Activated CD4-positive, alpha-beta T cell treated with anti-CD3 and anti-CD28 coated beads, Interleukin-2, amount 50 U/mL, for 48 hours (primary cell): ENCODE measurements around the gene ABCA3.
A peak's percentile ranks its signal among the peaks of the same experiment; 100 is the strongest.
"Not testable (repeated sequence)": the region's sequence is repeated elsewhere in the genome, so short reads cannot be mapped to it uniquely, and the experiment has no call there.

Source experiments
- DNase-seq, 2 experiments: peaks; one replicate each; pipeline ENCODE4 v3.0.0-alpha.2; 2020

ABCA3 gene

DNA sequence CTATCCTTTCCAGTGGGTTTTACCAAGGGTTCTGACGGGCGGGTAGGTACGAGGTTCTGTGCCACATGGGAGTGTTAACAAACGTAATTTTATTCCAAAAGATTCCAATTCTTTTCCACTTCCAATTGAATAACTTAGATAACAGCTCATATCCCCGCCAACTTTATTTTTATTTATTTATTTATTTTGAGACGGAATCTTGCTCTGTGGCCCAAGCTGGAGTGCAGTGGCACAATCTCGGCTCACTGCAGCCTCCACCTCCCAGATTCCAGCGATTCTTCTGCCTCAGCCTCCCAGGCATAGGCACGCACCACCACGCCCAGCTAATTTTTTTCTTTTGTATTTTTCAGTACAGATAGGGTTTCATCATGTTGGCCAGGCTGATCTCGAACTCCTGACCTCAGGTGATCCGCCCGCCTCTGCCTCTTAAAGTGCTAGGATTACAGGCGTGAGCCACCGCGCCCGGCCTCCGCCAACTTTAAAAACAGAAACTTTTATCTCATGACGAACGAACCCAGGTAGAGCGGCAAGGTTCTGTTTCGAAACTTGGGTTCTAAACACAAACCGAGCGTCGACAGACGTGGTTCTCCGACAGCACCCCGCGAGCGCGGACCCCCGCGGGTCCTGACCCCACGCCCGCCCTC, 89.8 kb downstream of the ABCA3 start:
- DNase-seq, result peak; percentile 58 to 60

GRCh38 chr16:2246301-2246885, 94.1 kb downstream of the ABCA3 start:
- DNase-seq, result no peak

DNA sequence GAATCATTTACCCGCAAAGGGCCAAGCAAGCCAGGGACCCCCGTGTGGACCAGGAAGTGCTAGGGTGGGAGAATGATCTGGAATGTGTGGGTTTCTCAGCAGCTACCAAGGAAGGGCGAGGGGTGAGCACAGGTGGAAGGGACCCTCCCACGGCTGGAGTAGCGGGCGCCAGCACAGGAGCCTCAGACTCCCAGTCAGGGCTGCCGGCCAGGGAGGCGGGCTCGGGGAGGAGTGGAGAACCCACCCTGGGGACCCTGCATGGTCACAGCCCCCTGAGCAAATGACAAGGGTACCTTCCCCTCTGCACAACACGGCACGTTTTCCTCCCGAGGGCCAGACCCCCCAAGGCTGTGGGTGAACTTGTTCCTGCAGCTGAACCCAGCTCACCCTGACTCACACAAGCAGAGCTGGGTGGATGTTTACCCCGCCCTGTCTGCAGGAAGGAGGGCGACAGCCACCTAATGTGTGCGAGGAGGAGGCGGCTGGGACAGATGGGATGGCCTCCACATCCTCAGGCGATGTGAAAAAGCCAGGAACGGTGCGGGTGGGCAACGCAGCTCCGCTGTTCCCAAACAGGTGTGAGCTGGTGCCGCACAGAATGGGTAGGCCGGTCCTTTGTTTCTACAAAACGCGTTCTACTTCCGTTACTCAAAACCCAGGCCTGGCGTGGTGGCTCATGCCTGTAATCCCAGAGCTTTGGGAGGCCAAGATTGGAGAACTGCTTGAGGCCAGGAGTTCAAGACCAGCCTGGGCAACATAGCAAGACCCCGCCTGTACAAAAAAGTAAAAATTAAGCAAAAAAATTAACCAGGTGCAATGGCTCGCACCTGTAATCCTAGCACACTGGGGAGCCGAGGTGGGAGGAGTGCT, 95.4 kb downstream of the ABCA3 start:
- DNase-seq, result no peak

- no peak for DNase-seq
Measured at GRCh38 chr16:2244301-2244700, 96.2 kb downstream of the ABCA3 start.

DNA sequence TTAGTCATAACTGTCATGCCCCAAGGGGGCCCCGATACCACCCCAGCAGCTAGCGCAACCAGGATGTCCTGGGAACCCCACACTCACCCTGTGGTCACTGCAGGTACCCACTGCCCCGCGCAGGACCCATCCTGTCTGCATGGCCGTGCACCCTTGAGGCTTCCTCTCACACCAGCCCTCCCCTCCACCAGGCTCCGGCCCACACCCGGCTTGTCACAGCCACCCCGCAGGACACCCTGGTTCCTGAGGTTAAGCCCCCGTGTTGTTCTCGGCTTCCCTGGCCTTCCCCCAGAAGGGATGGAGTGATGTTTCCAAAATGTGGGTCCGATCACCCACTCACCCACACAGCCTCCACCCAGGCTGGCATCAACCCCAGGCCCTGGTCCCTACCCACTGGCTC, 96.7 kb downstream of the ABCA3 start:
- DNase-seq, result no peak

DNA sequence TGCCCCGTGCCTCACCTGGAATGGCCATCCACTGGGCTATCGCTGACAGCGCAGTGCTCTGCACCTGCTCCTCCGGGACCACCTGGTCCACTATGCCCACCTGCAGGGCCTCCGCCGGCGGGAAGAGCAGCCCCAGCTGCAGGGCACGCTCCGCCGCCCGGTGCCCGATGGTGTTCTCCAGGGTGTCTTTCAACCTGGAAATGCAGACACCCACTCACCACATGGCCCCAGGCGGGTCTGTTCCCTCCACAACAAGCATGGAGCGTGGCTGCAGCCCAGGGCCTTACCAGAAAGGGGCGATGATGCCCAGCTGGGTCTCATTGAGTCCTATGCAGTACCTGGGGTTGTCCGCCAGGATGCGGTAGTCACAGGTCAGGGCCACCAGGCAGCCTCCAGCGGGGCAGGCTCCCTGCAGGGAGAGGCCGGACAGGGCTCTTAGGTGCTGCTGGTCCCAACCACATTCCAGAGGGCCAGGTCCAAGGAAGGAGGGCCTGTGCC, 97.4 kb downstream of the ABCA3 start:
- no peak for DNase-seq

DNA sequence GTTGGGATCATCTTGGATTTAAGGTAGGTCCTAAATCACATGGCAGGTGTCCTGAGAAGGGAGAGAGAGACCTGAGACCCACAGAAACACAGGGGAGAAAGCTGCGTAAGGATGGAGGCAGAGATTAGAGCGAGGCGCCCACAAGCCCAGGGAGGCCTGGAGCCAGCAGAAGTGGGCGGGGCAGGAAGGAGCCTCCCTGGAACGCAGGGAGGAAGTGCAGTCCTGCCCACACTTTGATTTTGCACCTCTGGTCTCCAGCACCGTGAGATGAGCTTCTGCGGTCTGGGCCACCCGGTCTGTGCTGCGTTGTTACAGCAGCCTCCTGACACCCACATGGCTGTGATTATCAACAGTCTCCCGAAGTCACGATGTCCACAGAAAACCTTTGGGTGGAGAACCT, 97.9 kb downstream of the ABCA3 start:
- no peak for DNase-seq

GRCh38 chr16:2240331-2240730, 100.2 kb downstream of the ABCA3 start:
- not testable (repeated sequence) for DNase-seq

GRCh38 chr16:2238838-2239675, 101.5 kb downstream of the ABCA3 start:
- no peak for DNase-seq

DNA sequence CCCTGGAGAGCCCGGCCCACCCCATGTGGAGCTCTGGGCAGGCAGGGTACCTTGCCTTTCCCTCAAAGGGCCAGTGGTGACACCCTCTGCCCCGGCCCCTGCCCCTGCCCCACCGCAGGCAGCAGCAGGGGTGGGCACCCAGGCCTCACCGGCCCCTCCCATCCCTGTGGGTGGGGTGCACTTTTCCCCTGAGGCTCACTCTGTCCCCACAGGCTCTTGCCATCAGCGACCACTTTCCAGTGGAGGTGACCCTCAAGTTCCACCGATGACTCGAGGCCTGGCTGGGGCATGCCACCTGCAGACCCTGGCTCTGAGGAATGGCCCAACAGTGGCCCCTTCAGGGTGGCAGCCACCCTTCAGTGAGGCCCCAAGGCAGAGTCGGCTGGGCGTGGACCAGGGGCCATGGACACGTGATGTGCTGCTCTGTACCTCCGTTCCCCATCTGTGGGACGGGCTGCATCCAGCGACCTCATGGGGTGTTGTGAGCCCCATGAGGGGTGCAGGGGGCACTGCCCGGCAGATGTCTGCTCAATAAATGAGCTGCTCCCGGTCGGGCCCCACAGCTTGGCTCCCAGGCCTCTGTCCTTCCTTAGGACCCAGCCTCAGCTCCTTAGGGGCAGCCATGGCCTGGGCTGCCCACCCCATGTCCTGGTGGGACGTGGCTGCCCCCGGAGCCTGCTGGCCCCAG, 102.2 kb downstream of the ABCA3 start:
- DNase-seq, result no peak

DNA sequence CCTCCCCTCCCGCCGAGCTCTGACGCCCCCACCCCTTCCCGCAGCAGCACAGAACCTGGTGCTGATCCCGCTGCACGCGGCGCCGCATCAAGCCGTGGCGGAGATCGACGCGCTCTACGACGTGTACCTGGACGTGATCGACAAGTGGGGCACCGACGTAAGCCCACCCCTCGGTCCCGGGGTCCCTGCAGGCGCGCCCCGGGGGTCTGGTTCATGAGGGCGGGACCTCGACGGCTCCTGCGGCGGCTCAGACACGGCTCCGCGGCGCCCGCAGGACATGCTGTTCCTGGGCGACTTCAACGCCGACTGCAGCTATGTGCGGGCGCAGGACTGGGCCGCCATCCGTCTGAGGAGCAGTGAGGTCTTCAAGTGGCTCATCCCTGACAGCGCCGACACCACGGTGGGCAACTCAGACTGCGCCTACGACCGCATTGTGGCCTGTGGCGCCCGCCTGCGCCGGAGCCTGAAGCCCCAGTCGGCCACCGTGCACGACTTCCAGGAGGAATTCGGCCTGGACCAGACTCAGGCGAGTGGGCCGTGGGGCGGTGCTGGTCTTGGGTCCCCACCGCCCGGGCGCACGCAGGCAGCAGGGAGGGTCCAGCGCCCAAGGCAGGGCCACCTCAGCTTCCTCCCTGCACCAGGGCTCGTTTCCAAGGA, 102.9 kb downstream of the ABCA3 start:
- DNase-seq, result no peak

DNA sequence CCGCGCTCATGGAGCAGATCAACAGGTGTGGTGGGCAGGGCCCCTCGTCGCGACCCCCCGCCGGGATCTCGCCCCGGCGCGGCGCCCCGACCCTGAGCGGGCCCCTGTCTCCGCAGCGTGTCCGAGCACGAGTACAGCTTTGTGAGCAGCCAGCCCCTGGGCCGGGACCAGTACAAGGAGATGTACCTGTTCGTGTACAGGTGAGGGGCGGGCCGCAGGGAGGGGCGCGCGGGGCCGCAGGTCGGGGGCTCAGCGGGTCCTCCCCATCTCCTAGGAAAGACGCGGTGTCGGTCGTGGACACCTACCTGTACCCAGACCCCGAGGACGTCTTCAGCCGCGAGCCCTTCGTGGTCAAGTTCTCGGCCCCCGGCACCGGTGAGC, 103.4 kb downstream of the ABCA3 start:
- DNase-seq, result no peak

DNA sequence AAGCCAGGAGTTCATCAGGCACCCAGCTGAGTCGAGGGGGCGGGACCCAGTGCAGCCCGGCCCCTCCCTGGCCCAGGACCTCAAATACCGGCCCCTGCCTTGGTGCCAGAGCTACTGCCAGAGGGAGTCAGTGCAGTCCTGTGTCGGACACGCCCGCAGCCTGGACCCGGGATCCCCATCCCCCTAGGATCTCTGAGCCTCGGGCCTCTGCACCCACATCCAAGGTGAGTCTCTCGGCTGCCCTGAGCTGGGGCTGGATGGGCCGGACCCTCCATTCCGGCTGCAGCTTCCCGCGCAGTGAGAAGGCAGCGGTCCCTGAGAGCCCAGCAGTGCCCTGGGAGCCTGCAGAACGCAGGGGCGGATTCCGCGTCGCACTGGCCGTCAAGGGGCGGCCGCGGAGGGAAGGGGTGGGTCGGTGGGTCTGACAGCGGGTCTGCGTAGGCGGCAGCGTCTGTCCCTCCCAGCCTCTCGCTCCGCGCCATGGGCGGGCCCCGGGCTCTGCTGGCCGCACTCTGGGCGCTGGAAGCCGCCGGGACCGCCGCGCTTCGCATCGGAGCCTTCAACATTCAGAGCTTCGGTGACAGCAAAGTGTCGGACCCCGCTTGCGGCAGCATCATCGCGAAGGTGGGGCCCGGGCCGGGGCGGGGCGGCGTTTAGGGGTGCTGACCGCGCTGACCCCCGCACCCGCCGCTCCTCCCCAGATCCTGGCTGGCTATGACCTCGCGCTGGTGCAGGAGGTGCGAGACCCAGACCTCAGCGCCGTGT, 104.0 kb downstream of the ABCA3 start, which contains the start of gene DNASE1L2:
TSS of gene DNASE1L2 (plus strand) at position 108 of the 765 bp plus-strand sequence. CDS start at position 481, 373 bp downstream.
- DNase-seq, result no peak

DNA sequence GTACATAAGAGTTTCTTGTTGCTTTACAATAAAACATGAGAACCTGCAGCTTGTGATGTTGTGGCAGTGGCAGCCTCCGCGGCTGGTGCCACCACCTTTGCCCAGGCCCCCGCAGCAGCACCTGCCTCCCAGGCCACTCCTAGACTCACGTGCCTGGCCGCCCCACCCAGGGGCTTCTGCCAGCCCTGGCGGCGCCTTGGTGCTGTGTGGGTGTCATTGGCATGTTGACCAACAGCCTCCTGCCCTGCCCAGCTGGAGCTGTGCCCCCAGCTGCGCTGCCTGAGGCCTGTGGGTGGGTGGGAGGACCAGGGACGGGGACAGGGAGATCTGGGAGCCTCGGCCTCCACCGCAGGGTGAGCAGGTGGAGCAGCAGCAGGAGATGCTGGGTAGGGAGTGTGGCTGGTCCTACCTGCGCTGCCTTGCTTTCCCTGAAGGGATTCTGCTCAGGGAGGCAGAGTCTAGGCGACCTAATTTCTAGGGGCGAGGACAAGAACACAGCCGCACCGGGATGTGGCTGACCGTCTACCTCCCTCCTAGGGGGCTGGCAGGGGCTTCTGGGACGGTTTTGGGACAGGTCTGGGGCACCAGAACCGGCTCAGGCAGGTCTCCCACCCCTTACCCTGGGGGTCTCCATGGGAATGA, 104.7 kb downstream of the ABCA3 start:
- no peak for DNase-seq

- no peak for DNase-seq
Measured at GRCh38 chr16:2235234-2235651, 105.3 kb downstream of the ABCA3 start.

DNA sequence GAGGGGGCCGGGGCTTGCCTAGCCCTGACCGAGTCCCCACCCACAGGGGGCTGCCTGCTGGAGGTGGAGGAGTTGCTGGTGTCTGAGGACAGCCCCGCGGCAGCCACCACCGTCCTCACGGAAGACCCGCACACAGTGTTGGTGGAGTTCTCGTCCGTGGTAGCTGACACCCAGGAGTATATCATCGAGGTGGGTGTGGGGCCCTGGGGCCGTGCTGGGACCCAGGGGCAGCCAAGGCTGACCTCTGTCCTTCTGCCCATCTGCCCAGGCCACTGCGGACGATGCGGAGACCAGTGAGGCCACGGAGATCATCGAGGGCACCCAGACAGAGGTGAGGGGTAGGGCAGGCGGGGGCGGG, 105.7 kb downstream of the ABCA3 start:
- DNase-seq, result no peak

DNA sequence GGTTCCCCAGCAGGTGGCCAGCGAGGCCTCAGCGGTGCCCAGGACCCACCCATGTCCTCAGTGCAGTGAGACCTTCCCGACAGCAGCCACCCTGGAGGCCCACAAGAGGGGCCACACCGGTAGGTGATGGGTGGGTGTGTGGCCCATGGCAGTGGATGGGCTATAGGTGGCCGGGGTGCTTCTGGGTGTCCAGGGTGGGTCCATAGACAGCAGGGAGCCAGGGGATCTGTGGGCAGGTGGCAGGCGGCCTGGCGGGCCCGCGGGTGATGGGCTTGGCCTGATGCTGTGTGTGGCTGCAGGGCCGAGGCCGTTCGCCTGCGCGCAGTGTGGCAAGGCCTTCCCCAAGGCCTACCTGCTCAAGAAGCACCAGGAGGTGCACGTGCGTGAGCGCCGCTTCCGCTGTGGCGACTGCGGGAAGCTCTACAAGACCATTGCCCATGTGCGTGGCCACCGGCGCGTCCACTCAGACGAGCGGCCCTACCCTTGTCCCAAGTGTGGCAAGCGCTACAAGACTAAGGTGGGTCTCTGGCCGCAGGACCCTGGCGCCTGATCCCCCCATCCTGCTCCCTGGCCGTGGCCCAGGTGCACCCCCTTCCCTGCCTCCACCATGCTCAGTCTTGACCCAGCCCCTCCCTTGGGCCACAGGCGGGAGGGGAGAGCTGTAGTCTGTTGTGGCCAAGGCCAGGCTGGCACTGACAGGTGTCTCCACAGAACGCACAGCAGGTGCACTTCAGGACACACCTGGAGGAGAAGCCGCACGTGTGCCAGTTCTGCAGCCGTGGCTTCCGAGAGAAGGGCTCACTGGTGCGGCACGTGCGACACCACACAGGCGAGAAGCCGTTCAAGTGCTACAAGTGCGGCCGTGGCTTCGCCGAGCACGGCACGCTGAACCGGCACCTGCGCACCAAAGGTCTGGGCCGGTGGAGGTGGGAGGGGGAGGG, 106.4 kb downstream of the ABCA3 start:
- no peak for DNase-seq

DNA sequence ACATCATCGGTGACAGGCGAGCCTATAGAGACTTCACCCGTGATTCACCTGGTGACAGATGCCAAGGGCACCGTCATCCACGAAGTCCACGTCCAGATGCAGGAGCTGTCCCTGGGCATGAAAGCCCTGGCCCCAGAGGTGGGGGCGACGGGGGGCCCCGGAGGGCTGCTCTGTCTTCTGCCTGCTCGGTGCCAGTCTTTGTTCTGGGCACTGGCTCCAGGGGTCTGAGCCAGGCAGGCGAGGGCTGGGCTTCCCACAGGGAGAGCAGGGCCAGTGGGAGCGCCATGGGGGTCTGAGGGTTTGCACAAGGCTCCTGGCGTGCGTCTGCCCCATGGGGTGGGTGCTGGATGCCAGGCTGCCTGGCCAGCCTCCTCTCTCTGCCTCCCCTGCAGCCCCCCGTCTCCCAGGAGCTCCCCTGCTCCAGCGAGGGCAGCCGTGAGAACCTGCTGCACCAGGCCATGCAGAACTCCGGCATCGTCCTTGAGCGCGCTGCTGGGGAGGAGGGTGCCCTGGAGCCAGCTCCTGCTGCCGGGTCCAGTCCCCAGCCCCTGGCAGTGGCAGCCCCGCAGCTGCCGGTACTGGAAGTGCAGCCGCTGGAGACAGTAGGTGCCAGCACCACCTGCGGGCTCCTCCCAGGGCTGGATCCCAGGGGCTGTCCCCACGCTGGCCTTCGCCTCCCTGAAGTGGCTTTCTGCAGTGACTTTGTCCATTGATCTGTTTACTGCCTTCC, 107.3 kb downstream of the ABCA3 start:
- DNase-seq, result no peak
